Transverse colon (tissue), 4 donors: ENCODE measurements around the gene GAB2. TPM values are rescaled to one million over a fixed set of nuclear protein-coding genes. Genes with fewer than 3 reads are reported as not detected.
A peak's percentile ranks its signal among the peaks of the same experiment; 100 is the strongest.
"Not testable (repeated sequence)": the region's sequence is repeated elsewhere in the genome, so short reads cannot be mapped to it uniquely, and the experiment has no call there.

Experiments used
- DNase-seq: peaks from one replicate; pipeline ENCODE4 v3.0.0-alpha.2; 2019
- H3K27ac ChIP-seq, 4 donors: fragments of 200-600 bp; sonication (generic); 2 replicates each; pipeline ENCODE4 v1.5.1; 2016 to 2018; ENCODE audit warnings: inconsistent platforms in 4 of 4
- H3K27me3 ChIP-seq: fragments of 200-600 bp; sonication (generic); 2 replicates; pipeline ENCODE4 v1.5.1; 2017; ENCODE audit warnings: inconsistent platforms
- H3K36me3 ChIP-seq, 4 donors: fragments of 200-600 bp; sonication (generic); 2 replicates each; pipeline ENCODE4 v1.5.1; 2017 to 2019; ENCODE audit warnings: inconsistent platforms in 4 of 4
- H3K4me1 ChIP-seq, 4 donors: fragments of 200-600 bp; sonication (generic); 2 replicates each; pipeline ENCODE4 v1.5.1; 2017 to 2020; ENCODE audit warnings: inconsistent platforms in 4 of 4
- H3K4me3 ChIP-seq, 4 donors: fragments of 200-600 bp; sonication (generic); 1 replicate in 1 of 4; 2 replicates in 3 of 4; pipeline versions ENCODE4 v1.5.1 to v1.6.1; 2017 to 2019; ENCODE audit warnings: inconsistent platforms in 4 of 4
- H3K9me3 ChIP-seq, 2 donors: fragments of 200-600 bp; sonication (generic); 2 replicates each; pipeline ENCODE4 v1.5.1; 2017 to 2019; ENCODE audit warnings: inconsistent platforms in 2 of 2
- EP300 ChIP-seq: sonication (generic); formaldehyde crosslinking; IDR thresholded peaks from one replicate; pipeline ENCODE4 v1.6.1; 2017; ENCODE audit warnings: antibody characterized with exemption, low read depth
- POLR2A ChIP-seq: fragments of 450-650 bp; IDR thresholded peaks from one replicate; pipeline ENCODE4 v1.6.1; 2016; ENCODE audit warnings: antibody characterized with exemption, mild to moderate bottlenecking, moderate library complexity
- POLR2AphosphoS5 ChIP-seq, 3 donors: sonication (generic); formaldehyde crosslinking; IDR thresholded peaks; one replicate each; pipeline ENCODE4 v1.6.1; 2016; ENCODE audit warnings: antibody characterized with exemption in 3 of 3
- WGBS, 2 donors: methylation state at CpG; one replicate each; pipeline ENCODE4 v1.1.5; 2018; ENCODE audit warnings: low coverage in 1 of 2; 5-methylcytosine and 5-hydroxymethylcytosine counted together
- in situ Hi-C, 4 donors: fragments of 200-750 bp; cut with MboI; loops; one replicate each; pipeline versions ENCODE4 v1.15.0 to v1.15.1; 2017; ENCODE audit warnings: low sequenced_read_pairs in 3 of 4, low pct_ligation_motif_present in 1 of 4, low pct_unique_long_range_greater_than_20kb in 1 of 4
- intact Hi-C: fragments of 100-400 bp; cut with DNase I; formaldehyde crosslinking; loops from one replicate; pipeline ENCODE4 v1.15.1; 2023; ENCODE audit warnings: low total_unique reads
- total RNA-seq, 4 donors: library from RNA; depleted of rRNA; stranded (reverse); fragments of >200 nt; gene quantifications; one replicate each; pipeline ENCODE4 v1.1.0, GENCODE V29; 2016
- TF ChIP-seq, protein P1 (sequence below), 5 experiments: fragments of 200-600 bp in 3 of 5; fragments of 450-650 bp in 2 of 5; sonication (generic) in 3 of 5; IDR thresholded peaks; 1 replicate in 2 of 5; 2 replicates in 3 of 5; pipeline ENCODE4 v1.5.1; 2016 to 2017; ENCODE audit warnings: antibody characterized with exemption in 5 of 5, inconsistent platforms in 3 of 5, mild to moderate bottlenecking in 2 of 5, moderate library complexity in 1 of 5

The GAB2 gene
- total RNA-seq, 4 donors from 2014 or later = 5.8 to 35.7 (median 22.9) TPM

DNA sequence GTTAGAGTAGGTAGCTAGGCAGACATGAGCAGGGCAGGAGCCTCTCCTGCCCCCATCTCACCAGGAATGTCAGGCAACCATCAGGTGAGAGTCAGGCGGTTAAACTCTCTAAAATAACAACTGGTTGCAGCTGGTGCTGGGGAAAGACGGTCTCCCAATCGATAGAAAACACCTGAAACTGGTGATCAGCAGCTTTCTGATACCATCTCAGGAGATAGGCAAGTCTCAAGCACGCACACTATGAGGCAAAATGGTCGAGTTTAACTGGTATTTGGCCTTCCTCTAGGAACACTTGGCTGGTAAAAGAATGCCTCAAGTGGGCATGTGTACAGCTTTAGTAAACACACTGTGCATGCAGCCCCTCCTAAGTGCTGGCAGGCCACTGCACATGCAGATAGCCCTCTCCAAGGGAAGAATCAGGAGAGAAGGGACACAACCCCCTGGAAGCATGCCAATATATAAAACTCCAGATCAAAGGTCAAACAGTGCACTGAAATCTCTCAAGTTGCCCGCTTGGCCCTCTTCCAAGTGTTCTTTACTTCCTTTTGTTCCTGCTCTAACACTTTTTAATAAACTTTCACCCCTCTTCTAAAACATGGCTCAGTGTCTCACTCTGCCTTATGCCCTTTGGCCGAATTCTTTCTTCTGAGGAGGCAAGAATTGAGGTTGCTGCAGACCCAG lies 140.2 kb downstream of the GAB2 start:
- in situ Hi-C loops = no loop called here
- no peaks in the 10 kb centered on the region for H3K27me3 ChIP-seq
- H3K4me3 ChIP-seq = no peak overlapping the region
- peaks cover 0 to 3% (median 0%) of the 10 kb centered on the region in 4 donors for H3K36me3 ChIP-seq
- WGBS, 2 donors = 30 to 49% methylated on average over 2 to 7 of the region's 7 CpGs
- peaks cover 0 to 16% (median 13%) of the 10 kb centered on the region in 4 donors for H3K4me1 ChIP-seq
- DNase-seq = peak; percentile 77
- no peaks in the 10 kb centered on the region for H3K9me3 ChIP-seq
- intact Hi-C loops = no loop called here
- peak overlapping the region; percentile 39 to 70 (median 46) for H3K27ac ChIP-seq
- TF ChIP-seq EP300 (no peak), POLR2AphosphoS5 (IDR thresholded peaks at IDR 0.05) (peak in 1 of 3 donors; percentile 62), POLR2A (no peak)
- TF ChIP-seq, protein P1, sequence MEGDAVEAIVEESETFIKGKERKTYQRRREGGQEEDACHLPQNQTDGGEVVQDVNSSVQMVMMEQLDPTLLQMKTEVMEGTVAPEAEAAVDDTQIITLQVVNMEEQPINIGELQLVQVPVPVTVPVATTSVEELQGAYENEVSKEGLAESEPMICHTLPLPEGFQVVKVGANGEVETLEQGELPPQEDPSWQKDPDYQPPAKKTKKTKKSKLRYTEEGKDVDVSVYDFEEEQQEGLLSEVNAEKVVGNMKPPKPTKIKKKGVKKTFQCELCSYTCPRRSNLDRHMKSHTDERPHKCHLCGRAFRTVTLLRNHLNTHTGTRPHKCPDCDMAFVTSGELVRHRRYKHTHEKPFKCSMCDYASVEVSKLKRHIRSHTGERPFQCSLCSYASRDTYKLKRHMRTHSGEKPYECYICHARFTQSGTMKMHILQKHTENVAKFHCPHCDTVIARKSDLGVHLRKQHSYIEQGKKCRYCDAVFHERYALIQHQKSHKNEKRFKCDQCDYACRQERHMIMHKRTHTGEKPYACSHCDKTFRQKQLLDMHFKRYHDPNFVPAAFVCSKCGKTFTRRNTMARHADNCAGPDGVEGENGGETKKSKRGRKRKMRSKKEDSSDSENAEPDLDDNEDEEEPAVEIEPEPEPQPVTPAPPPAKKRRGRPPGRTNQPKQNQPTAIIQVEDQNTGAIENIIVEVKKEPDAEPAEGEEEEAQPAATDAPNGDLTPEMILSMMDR (IDR thresholded peaks at IDR 0.05) = no peak

DNA sequence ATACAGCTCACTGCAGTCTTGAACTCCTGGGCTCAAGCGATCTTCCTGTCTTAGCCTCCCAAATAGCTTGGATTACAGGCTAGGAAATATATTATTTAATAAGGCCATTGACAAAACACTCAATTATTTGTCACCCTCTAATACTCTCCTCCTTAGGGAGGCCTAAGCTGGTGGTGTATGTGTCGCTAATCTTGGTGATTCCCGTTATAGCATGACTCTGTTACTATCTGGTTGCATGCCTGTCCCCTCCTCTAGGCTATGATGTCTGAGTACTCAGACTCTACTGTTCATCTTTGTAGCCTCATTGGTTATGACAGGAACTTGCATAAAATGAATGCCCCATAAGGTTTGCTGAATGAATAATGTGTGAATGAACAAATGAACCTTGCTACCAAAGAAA lies 141.3 kb downstream of the GAB2 start:
- Histone ChIP-seq H3K27ac (no peak overlapping the region), H3K4me1 (peaks cover 0 to 16% (median 13%) of the 10 kb centered on the region in 4 donors), H3K9me3 (peaks cover 0 to 2% of the 10 kb centered on the region in 2 donors), H3K4me3 (no peak overlapping the region), H3K27me3 (no peaks in the 10 kb centered on the region), H3K36me3 (peaks cover 0 to 6% (median 0%) of the 10 kb centered on the region in 4 donors)
- DNase-seq = no peak
- in situ Hi-C loops (no loop called here), intact Hi-C loops (no loop called here)
- WGBS, 2 donors = 94 to 97% methylated on average over 2 to 3 of the region's 3 CpGs
- TF ChIP-seq, protein P1 (IDR thresholded peaks at IDR 0.05) = no peak
- no peak for TF ChIP-seq EP300
- no peak for TF ChIP-seq POLR2AphosphoS5 (IDR thresholded peaks at IDR 0.05)
- no peak for TF ChIP-seq POLR2A

DNA sequence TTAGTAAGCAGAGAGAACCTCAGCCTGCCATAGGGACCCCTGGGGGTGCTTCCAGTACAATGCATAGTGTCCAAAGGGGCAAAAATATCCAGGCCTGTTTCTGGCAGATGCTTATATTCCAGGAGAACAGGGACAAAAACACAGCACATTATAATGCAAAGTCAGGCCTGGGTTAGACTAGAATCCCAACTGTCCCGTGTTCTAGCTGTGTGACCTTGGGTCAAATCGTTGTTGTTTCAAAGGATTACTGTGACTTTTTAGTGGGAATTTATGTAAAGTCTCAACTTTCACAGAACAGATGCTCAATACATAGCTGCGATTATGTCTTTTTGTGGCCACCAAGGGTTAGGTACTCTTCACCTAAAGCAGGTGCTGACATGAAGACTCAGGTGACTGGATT lies 142.9 kb downstream of the GAB2 start:
- Histone ChIP-seq H3K4me3 (no peak overlapping the region), H3K36me3 (peaks cover 0 to 6% (median 0%) of the 10 kb centered on the region in 4 donors), H3K27me3 (no peaks in the 10 kb centered on the region), H3K4me1 (peaks cover 0 to 16% (median 13%) of the 10 kb centered on the region in 4 donors), H3K27ac (no peak overlapping the region), H3K9me3 (peaks cover 0 to 2% of the 10 kb centered on the region in 2 donors)
- no peak for DNase-seq
- in situ Hi-C loops (no loop called here), intact Hi-C loops (no loop called here)
- WGBS, 2 donors = 86 to 100% methylated on average over 3 of the region's 3 CpGs
- TF ChIP-seq, protein P1 (IDR thresholded peaks at IDR 0.05) = no peak
- no peak for TF ChIP-seq EP300
- TF ChIP-seq POLR2AphosphoS5 (IDR thresholded peaks at IDR 0.05) = no peak
- no peak for TF ChIP-seq POLR2A

DNA sequence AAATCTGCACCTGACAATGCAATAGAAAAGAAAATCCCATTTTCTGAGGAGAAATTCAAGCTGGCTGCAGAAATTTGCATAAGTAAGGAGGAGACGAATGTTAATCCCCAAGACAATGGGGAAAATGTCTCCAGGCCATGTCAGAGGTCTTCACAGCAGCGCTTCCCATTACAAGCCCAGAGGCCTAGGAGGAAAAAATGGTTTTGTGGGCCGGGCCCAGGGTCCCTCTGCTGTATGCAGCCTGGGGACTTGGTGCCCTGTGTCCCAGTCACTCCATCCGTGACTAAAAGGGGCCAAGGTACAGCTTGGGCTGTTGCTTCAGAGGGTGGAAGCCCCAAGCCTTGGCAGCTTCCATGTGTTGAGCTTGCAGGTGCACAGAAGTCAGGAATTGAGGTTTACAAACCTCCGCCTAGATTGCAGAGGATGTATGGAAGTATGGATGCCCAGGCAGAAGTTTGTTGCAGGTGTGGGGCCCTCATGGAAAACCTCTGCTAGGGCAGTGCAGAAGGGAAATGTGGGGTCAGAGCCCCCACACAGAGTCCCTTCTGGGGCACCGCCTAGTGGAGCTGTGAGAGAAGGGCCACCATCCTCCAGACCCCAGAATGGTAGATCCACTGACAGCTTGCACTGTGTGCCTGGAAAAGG lies 144.9 kb downstream of the GAB2 start:
- H3K36me3 ChIP-seq, H3K9me3 ChIP-seq, intact Hi-C loops, H3K4me3 ChIP-seq, in situ Hi-C loops, H3K27me3 ChIP-seq, DNase-seq: not testable (repeated sequence)
- Histone ChIP-seq H3K27ac (peak overlapping the region; percentile 13 to 34 (median 18)), H3K4me1 (peaks cover 4 to 13% (median 10%) of the 10 kb centered on the region in 4 donors)
- 90% methylated on average over 6 of the region's 6 CpGs; no CpG with 5 or more reads in 1 of the 2 donors for WGBS, 2 donors

DNA sequence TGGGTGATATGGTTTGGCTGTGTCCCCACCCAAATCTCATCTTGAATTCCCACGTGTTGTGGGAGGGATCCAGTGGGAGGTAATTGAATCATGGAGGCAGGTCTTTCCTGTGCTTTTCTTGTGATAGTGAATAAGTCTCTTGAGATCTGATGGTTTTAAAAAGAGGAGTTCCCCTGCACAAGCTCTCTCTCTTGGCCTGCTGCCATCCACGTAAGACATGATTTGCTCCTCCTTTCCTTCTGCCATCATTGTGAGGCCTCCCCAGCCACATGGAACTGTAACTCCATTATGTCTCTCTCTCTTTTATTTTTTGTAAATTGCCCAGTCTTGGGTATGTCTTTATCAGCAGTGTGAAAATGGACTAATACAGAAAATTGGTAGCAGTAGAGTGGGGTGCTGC lies 145.8 kb downstream of the GAB2 start:
- intact Hi-C loops, H3K9me3 ChIP-seq, H3K27ac ChIP-seq, DNase-seq, H3K4me3 ChIP-seq, in situ Hi-C loops, H3K36me3 ChIP-seq, H3K27me3 ChIP-seq, H3K4me1 ChIP-seq: not testable (repeated sequence)
- 80 to 87% methylated on average over 1 to 2 of the region's 2 CpGs for WGBS, 2 donors
